GM23248 (cell line): ENCODE measurements around the gene SPINK5.

Experiments
- EZH2 ChIP-seq: fragments of 200-600 bp; sonication (generic); IDR thresholded peaks from 2 replicates; pipeline ENCODE4 v1.6.1; 2018; ENCODE audit warnings: antibody characterized with exemption, mild to moderate bottlenecking; ENCODE audit not compliant: insufficient read depth, poor library complexity, severe bottlenecking
- EZH2phosphoT487 ChIP-seq: fragments of 200-600 bp; sonication (generic); IDR thresholded peaks from 2 replicates; pipeline ENCODE4 v1.6.1; 2018; ENCODE audit warnings: antibody characterized with exemption, moderate library complexity, mild to moderate bottlenecking, low read depth; ENCODE audit not compliant: insufficient read depth

- TF ChIP-seq EZH2phosphoT487 (no peak), EZH2 (no peak)
These were observed 26.5 kb downstream of the SPINK5 start for GRCh38 chr5:148090146-148090772.
